ENCODE measurements around the gene TWIST1.

TWIST1 gene

GRCh38 chr7:19117091-19117869 is at the start of gene TWIST1:
TSS of gene TWIST1 (minus strand) at chr7:19117636. CDS start at chr7:19117321, 315 bp downstream.
- DNase-seq: no peak

GRCh38 chr7:19161671-19162070 is 44.2 kb upstream of the TWIST1 start:
- DNase-seq: no peak

- DNase-seq: no peak
Measured at GRCh38 chr7:19146699-19147098, 29.3 kb upstream of the TWIST1 start.

DNA sequence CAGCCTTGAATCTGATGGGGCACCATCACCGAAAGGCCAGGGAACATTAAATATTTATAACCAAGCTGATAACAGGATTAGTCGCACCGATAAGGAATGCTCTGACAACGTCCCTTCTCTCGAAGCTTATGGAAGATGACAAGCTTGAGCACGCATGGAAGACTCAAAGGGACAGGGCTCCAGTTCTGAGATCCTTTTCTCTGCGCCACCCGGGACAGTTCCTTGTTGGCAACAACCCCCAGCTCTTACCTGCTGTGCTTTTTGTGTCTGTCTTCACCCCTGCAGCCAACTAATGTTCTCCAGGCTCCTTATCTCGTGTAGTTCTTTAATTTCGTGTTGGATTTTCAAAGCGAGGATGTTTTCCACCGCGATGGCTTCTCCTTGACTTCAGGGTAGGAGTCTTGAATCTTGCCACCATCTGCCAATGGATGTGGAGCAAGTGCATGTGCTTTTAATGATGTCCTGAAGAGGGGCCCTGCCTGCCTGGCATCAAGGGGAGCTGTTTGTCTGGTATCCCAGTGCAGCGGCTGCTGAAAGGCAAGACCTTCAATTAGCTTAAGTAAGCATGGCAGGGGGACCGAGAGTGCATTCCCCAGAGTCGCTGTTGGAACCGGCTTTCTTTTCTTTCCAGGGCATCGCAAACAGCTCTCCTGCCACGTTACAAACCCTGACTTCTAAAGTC is 28.1 kb upstream of the TWIST1 start:
- no peak for DNase-seq

- DNase-seq: no peak
Measured at GRCh38 chr7:19144661-19145433, 27.4 kb upstream of the TWIST1 start, which contains the start of gene FERD3L. TSS of gene FERD3L (minus strand) at chr7:19145421. CDS start at chr7:19145362, 59 bp downstream.

DNA sequence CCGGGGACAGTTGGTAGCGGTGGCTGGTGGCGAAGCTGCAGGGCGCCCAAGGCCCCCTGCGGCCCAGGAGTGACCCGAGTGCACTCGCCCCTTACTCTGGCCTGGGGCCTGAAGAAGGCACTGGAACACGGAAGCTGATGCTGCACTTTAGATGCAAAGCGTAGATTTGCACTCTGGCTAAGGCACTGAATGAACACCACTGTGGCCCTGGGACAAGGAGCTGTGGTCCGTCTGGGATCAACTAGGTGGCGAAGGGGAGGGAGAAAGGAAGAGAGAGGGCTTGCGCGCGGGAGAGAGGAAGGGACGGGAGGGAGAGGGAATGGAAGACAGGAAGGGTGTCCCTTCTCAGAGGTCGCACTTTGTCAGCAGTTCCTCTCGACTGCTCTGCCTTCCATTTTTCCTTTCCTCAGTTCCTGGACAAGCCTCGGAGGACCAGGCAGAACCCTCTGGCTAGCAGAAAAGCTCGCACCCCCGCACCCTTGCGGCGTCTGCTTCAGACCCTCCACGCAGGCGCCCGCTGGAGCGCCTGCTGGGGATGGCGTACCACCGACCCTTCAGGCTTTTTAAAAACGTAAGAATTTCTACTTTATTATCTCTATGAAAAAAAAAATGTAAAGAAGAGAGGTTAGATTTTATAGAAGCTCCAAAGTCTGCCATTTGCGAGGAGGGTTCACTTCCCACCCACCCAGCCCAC is 26.6 kb upstream of the TWIST1 start:
- DNase-seq: no peak

GRCh38 chr7:19139706-19140327 is 22.4 kb upstream of the TWIST1 start:
- DNase-seq: no peak

DNA sequence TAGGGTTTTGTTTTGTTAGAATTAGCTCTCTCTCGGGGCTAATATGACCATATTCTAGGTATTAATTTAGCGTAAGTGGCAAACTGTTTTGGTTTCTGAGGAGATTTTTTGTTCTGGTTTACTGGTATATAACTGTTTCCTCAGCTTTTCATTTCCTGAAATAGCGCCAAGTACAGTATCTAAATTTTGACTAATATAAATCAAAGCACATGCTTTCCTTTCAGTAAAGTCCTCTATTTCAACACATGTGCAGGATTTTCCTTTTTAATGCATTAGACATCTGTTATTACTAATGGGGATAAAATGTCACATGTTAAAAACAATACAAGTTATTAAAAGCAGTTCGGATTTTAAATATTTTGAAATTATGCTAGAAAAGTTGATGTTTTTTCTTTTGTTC is 16.4 kb upstream of the TWIST1 start:
- DNase-seq: no peak

- no peak for DNase-seq
Measured at GRCh38 chr7:19133390-19133789, 16.0 kb upstream of the TWIST1 start.

- no peak for DNase-seq
Measured at GRCh38 chr7:19128856-19129255, 11.4 kb upstream of the TWIST1 start.

- no peak for DNase-seq
Measured at GRCh38 chr7:19121977-19122588, 4.6 kb upstream of the TWIST1 start.

GRCh38 chr7:19119870-19120486 is 2.5 kb upstream of the TWIST1 start:
- no peak for DNase-seq

GRCh38 chr7:19119372-19119771 is 1.9 kb upstream of the TWIST1 start:
- DNase-seq: no peak

DNA sequence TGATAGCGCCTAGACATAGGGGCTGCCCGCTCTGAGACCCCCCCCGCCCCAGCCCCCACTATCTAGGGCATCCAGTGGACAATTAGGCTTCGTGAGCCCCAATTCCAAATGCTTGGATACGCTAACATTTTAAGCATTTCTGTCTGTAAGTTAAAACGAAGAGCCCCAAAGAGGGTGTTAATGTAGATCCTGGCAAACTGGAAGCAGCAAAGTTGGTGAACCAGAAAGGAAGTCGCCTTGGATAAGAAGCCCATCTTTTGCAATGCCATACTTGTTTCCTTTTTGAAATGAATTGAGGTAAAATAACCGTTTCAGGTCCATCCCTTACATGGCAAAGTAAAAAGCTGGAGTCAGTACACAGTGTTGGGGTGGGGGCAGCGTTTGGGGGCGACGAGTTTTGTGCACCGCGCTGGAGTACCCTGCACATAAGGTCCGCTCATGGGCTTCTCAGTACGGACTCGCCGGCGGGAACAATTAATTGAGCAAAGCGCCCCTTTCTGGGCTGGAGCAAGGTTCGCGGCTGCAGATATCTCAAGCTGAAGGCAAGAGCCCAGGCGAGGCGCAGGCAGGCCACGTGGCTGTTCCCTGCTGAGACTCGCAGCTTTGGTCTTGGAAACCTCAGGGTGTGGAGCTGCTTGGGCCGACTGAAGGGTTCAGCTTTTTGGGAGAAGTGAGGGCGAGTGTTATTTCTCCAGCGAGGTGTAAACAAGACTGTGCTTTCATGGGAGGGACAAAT is 1.4 kb upstream of the TWIST1 start:
- DNase-seq: no peak

DNA sequence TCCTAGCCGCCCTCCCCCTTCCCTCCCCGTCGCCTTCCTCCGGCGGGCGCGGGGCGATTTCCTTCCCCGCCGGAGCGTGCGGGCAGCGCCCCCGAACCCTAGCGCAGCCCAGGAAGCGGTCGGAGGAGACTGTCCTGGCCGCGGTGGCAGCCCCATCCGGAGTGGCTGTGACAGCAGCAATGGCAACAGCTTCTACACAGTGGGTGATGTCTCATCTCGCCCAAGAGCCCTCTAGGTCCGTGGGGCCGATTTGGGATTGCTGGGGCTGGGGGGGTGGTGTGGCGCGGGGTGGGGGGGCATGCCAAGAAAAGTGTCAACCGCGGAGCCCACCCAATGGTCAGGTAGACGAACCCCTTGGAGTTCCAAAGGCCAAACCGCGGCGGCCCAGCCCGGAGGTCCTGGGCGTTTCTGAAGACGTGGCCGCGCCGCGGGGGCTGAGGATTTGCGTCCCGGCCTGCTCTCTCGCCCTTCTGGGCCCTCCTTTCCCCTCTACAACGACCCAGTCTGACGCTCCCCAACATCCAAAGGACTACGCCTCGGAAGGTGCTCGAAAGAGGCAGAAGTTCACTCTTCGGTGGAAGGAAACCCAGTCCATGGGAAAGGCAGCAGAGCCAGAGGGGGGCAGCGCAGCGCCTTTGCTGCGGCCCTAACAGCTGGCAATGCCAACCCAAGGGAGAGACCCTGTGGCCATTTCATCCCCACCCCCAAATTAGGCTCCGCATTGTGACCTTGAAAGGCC is 603 bp upstream of the TWIST1 start:
- no peak for DNase-seq

DNA sequence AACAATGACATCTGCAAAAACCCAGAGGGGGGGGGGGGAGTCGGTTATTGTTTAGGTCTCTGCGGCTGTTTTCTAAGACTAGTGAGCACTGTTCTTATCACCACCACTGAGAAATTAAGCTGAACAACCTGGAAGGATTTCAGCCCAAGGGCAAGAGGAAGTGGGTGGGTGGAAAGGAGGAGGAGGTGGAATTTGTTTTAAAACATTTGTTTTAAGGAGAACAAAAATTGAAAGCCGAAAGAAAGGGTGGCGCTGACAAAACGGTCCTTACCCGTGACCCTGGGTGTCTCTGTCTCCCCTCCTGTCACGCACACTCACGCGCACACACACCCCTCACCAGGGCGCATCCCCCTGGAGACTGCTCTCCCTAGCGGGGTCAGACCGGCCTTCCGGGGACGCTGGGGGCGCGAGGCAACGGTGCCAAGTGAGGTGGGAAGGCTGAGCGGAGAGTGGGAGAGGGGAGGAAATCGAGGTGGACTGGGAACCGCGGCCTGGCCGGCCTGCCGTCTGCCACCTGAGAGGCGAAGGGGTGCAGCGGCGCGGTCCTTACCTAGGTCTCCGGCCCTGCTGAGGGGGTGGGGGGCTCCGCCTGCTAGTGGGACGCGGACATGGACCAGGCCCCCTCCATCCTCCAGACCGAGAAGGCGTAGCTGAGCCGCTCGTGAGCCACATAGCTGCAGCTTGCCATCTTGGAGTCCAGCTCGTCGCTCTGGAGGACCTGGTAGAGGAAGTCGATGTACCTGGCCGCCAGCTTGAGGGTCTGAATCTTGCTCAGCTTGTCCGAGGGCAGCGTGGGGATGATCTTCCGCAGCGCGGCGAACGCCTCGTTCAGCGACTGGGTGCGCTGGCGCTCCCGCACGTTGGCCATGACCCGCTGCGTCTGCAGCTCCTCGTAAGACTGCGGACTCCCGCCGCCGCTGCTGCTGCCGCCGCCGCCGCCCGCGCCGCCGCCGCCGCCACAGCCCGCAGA is 1.0 kb downstream of the TWIST1 start:
- DNase-seq: no peak

GRCh38 chr7:19114551-19114855 is 2.9 kb downstream of the TWIST1 start:
- no peak for DNase-seq

DNA sequence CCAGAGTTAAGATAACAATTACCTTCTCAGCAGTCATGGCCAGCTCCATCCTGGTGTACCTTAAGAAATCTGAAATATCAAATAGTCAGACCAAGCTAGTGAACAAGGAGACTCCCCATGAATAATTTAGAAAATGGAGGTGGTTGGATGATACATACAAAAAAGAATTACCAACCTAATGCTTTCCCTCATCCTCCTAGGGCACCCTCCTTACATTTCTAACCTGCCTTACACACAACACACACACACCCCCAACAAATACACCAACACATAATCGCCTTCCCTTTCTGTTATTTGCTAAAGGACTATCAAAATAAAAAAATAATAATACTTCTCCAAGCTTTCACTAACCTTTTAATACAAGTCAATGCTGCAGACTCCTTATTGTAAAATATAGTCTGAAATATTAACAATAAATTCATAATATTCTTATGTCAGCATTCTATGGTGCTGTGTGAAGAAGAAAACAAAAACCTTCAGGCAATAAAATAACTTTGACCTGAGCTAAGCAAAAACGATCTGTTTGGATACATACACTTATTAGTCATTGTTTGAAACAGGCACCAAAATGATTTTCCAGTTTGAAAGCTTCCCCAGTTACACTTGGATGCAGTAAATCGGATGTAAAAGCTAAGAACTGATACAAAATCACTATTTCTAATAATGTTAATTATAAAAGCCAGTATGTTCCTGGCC is 3.4 kb downstream of the TWIST1 start:
- no peak for DNase-seq

DNA sequence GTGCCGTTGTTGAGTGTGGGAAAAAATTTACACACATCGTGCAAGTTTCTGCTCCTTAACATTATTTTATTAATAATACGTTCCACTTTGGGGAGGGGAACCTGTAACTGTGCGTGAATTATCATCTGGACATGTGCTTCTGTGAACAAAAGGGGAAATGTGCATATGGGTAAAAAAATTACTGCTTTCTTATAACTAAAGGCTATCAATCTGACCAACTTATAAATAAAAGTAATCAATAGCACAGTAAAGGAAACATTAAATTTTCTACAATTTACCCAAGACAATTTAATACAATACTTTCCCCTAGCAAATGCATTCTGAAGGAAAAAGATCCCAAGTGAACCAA is 4.5 kb downstream of the TWIST1 start:
- no peak for DNase-seq
